OCI-LY3 (cell line): Measurements from ENCODE around the gene TCF7.

Source experiments
- H2AFZ ChIP-seq: fragments of 200-600, 300-600 bp; shearing (Covaris generic); 2 replicates; pipeline ENCODE4 v1.6.0; 2014; ENCODE audit warnings: antibody characterized with exemption, low read depth, low read length
- H3K27ac ChIP-seq: fragments of 200-600, 300-600 bp; sonication (generic); 2 replicates; pipeline ENCODE4 v1.5.1; 2014; ENCODE audit warnings: mild to moderate bottlenecking, low read length, moderate library complexity, mixed read lengths
- H3K27me3 ChIP-seq: fragments of 200-600, 300-600 bp; sonication (generic); 2 replicates; pipeline ENCODE4 v1.6.1; 2014; ENCODE audit warnings: low read depth, low read length, mixed read lengths
- H3K36me3 ChIP-seq: fragments of 200-600, 300-600 bp; sonication (generic); replicated peaks from 2 replicates; pipeline ENCODE3; 2014; ENCODE audit warnings: low read depth, low read length, mixed read lengths
- H3K4me1 ChIP-seq: fragments of 300-600, 200-600 bp; sonication (generic); 2 replicates; pipeline ENCODE4 v1.6.1; 2014; ENCODE audit warnings: low read length, mixed read lengths
- H3K4me2 ChIP-seq: fragments of 200-600, 300-600 bp; sonication (generic); 2 replicates; pipeline ENCODE4 v1.6.1; 2014; ENCODE audit warnings: low read length, mixed read lengths
- H3K4me3 ChIP-seq: fragments of 300-600, 200-600 bp; sonication (generic); 2 replicates; pipeline ENCODE4 v1.5.1; 2014; ENCODE audit warnings: antibody characterized with exemption, mild to moderate bottlenecking, low read length, moderate library complexity
- H3K79me2 ChIP-seq: fragments of 300-600, 200-600 bp; shearing (Covaris generic); 2 replicates; pipeline ENCODE4 v1.6.1; 2014; ENCODE audit warnings: mild to moderate bottlenecking, low read length, mixed read lengths
- H3K9ac ChIP-seq: fragments of 300-600, 200-600 bp; shearing (Covaris generic); 2 replicates; pipeline ENCODE4 v1.6.0; 2014; ENCODE audit warnings: mild to moderate bottlenecking, low read length, moderate library complexity
- H3K9me3 ChIP-seq: fragments of 200-600, 300-600 bp; shearing (Covaris generic); 2 replicates; pipeline ENCODE4 v1.6.1; 2014; ENCODE audit warnings: low read length, mixed read lengths; ENCODE audit not compliant: insufficient read depth
- H4K20me1 ChIP-seq: fragments of 200-600, 300-600 bp; sonication (generic); 2 replicates; pipeline ENCODE4 v1.6.1; 2016; ENCODE audit warnings: low read length, mixed read lengths; ENCODE audit not compliant: insufficient read depth
- CTCF ChIP-seq: fragments of 200-600, 300-600 bp; sonication (generic); IDR thresholded peaks from 2 replicates; pipeline ENCODE4 v1.5.1; 2014; ENCODE audit warnings: antibody characterized with exemption, low read length, low read depth
- EZH2phosphoT487 ChIP-seq: fragments of 200-600 bp; shearing (Covaris generic); IDR thresholded peaks from 2 replicates; pipeline ENCODE4 v1.6.1; 2018; ENCODE audit warnings: antibody characterized with exemption, mixed run types, low read depth

The TCF7 gene

DNA sequence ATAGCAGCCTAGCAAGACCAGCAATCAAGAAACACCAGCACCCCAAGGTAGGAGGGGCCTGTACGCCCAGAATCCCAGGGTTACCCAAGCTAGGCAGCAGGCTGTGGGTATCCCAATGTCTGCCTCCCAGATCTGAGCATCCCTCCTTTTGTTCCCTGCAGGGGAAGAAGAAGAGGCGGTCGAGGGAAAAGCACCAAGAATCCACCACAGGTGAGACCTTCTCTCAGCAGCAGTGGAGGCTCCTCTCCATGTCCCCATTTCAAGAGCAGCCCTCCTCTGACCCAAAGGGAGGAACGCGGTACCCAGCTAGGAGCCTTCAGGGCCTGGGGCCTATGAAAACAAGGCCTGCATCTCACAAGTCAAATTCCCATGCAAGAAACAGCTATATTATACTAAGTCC is 28.9 kb downstream of the TCF7 start:
- peaks cover 10% of the 10 kb centered on the region for H3K79me2 ChIP-seq
- peaks cover 14% of the 10 kb centered on the region for H4K20me1 ChIP-seq
- H3K36me3 ChIP-seq: peaks cover 24% of the 10 kb centered on the region
- H3K9me3 ChIP-seq: no peaks in the 10 kb centered on the region
- TF ChIP-seq EZH2phosphoT487 (no peak), CTCF (no peak)
- no peak overlapping the region for H2AFZ ChIP-seq
- no peak overlapping the region for H3K27ac ChIP-seq
- no peaks in the 10 kb centered on the region for H3K27me3 ChIP-seq
- no peak overlapping the region for H3K4me3 ChIP-seq
- peaks cover 27% of the 10 kb centered on the region for H3K4me1 ChIP-seq
- H3K4me2 ChIP-seq: no peak overlapping the region
- H3K9ac ChIP-seq: no peak overlapping the region

DNA sequence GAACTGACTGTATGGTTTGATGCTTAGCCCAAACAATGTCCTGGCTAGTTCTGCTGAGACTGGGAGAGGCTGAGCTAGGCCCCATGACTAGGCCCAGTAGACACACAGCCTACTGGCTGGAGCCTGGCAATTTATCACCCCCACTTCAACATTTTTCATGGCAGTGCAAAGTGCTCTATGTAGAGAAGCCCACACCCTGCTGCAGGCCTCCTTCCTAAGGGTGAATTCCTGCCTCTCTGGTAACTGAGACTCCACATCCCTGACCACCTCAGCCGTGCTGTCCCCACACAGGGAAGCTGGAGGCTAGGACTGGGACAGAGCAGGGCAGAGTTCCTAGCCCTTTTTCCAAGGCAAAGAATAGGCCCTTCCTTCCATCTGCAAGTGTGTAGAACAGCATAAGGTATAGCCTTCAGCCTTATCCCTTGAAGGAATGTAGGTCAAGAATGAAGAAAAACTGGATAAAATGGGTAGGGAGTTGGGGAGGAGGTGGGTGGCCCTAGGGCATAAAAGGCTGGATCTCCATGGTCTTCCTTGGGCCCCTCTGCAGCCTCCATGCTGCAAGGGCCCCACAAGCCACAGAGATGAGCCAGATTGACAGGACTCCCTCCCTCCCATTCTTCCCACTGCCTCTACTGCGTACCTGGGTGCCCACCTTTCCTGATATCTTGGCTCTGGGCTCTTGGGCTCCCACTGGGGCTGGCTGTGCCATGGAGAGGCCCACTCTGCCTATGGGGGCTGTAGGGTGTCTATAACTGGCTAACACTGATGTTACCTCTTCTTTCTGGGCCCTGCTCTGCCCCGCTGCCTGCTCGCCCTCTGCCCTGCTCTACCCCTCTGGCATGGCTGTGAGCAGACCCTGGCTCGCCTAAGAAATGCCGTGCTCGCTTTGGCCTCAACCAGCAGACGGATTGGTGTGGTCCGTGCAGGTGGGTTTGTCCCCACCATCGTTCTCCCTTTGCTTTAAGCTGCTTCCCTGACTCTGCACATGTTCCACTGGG is 29.8 kb downstream of the TCF7 start:
- peaks cover 13% of the 10 kb centered on the region for H4K20me1 ChIP-seq
- H2AFZ ChIP-seq: no peak overlapping the region
- H3K27ac ChIP-seq: no peak overlapping the region
- peaks cover 6% of the 10 kb centered on the region; the same call in 1 of the 2 replicates for H3K79me2 ChIP-seq
- no peak overlapping the region for H3K4me3 ChIP-seq
- no peak overlapping the region for H3K9ac ChIP-seq
- TF ChIP-seq CTCF (no peak), EZH2phosphoT487 (no peak)
- peaks cover 24% of the 10 kb centered on the region for H3K36me3 ChIP-seq
- H3K4me2 ChIP-seq: no peak overlapping the region
- H3K27me3 ChIP-seq: no peaks in the 10 kb centered on the region
- H3K4me1 ChIP-seq: peaks cover 19% of the 10 kb centered on the region
- H3K9me3 ChIP-seq: no peaks in the 10 kb centered on the region

GRCh38 chr5:134145041-134145757 is 30.7 kb downstream of the TCF7 start:
- Histone ChIP-seq H3K36me3 (peaks cover 21% of the 10 kb centered on the region), H3K27me3 (no peaks in the 10 kb centered on the region), H3K4me2 (no peak overlapping the region), H3K9ac (no peak overlapping the region), H3K27ac (no peak overlapping the region), H3K9me3 (no peaks in the 10 kb centered on the region), H3K4me3 (no peak overlapping the region), H3K4me1 (peaks cover 9% of the 10 kb centered on the region), H3K79me2 (no peaks in the 10 kb centered on the region; the same call in 1 of the 2 replicates), H2AFZ (no peak overlapping the region), H4K20me1 (peaks cover 5% of the 10 kb centered on the region)
- TF ChIP-seq EZH2phosphoT487: no peak
- TF ChIP-seq CTCF: no peak
